HG02938 (cell line): ENCODE measurements around the gene DSCAM.

Source experiments
- ATAC-seq: cut with Tn5 transposase; IDR thresholded peaks from one replicate; pipeline ENCODE4 v1.9.1; 2021; ENCODE audit warnings: mild to moderate bottlenecking, moderate library complexity; ENCODE audit not compliant: unreplicated experiment

Gene DSCAM

GRCh38 chr21:40792691-40793456 is 54.1 kb downstream of the DSCAM start:
- ATAC-seq: no peak

GRCh38 chr21:40788635-40789034 is 58.3 kb downstream of the DSCAM start:
- ATAC-seq: no peak

- ATAC-seq: no peak
Measured at GRCh38 chr21:40783404-40783803, 63.6 kb downstream of the DSCAM start.

GRCh38 chr21:40770435-40771055 is 76.4 kb downstream of the DSCAM start:
- no peak for ATAC-seq

- ATAC-seq: no peak
Measured at GRCh38 chr21:40769231-40769630, 77.7 kb downstream of the DSCAM start.

GRCh38 chr21:40768056-40768455 is 78.9 kb downstream of the DSCAM start:
- no peak for ATAC-seq

- ATAC-seq: no peak
Measured at GRCh38 chr21:40766381-40766780, 80.6 kb downstream of the DSCAM start.

- ATAC-seq: no peak
Measured at GRCh38 chr21:40765811-40766210, 81.1 kb downstream of the DSCAM start.

GRCh38 chr21:40760821-40761220 is 86.1 kb downstream of the DSCAM start:
- ATAC-seq: no peak

GRCh38 chr21:40759061-40759460 is 87.9 kb downstream of the DSCAM start:
- no peak for ATAC-seq

GRCh38 chr21:40757366-40757765 is 89.6 kb downstream of the DSCAM start:
- no peak for ATAC-seq

- ATAC-seq: no peak
Measured at GRCh38 chr21:40754466-40754865, 92.5 kb downstream of the DSCAM start.

- ATAC-seq: no peak
Measured at GRCh38 chr21:40753756-40754155, 93.2 kb downstream of the DSCAM start.

- ATAC-seq: no peak
Measured at GRCh38 chr21:40752125-40752524, 94.8 kb downstream of the DSCAM start.

GRCh38 chr21:40751221-40751620 is 95.7 kb downstream of the DSCAM start:
- ATAC-seq: no peak

- no peak for ATAC-seq
Measured at GRCh38 chr21:40736145-40736544, 110.8 kb downstream of the DSCAM start.

GRCh38 chr21:40733024-40733397 is 113.9 kb downstream of the DSCAM start:
- no peak for ATAC-seq

- ATAC-seq: no peak
Measured at GRCh38 chr21:40732253-40733023, 114.5 kb downstream of the DSCAM start.

GRCh38 chr21:40731206-40731605 is 115.8 kb downstream of the DSCAM start:
- no peak for ATAC-seq

- no peak for ATAC-seq
Measured at GRCh38 chr21:40730426-40730800, 116.5 kb downstream of the DSCAM start.

- no peak for ATAC-seq
Measured at GRCh38 chr21:40729761-40730425, 117.1 kb downstream of the DSCAM start.
